Measurements from ENCODE around the gene ZNF474.

ZNF474 gene

DNA sequence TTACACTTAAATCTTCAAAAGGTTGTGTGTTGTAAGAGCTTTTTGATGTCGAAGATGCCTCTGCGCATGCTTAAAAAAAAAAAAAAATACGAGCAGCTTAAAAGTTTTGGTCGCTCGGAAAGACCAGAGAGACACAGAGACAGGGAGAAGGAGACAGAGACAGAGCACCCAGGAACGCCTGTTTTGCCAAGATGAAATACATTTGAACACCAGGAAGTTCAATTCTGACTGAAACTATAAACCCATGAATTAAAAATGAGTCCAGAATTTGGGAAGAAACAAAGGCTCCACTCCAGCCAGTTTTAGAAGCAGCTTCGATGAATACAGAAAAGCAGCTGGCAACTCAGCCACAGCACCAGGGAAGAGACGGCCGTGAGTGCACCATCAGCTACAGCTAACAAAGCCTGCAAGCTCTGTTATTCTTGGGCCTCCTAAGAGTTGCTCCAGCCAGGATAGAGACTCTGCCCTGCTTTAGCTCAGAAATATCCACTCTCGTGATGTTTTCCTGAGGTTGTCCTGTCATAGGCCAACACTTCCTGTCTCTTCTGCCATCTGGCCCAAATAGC, 2.5 kb upstream of the ZNF474 start:
- no peak for DNase-seq
- Histone ChIP-seq H3K27me3 (replicated peaks) (no peaks in the 10 kb centered on the region), H3K36me3 (replicated peaks) (no peaks in the 10 kb centered on the region), H3K4me3 (ENCODE audit: low read depth, low read length) (no peak overlapping the region), H3K27ac (peak overlapping the region; percentile 1)
- in situ Hi-C loops (cut with HindIII; ENCODE audit: low pct_ligation_motif_present, low sequenced_read_pairs): no loop called here
- TF ChIP-seq, protein P1, sequence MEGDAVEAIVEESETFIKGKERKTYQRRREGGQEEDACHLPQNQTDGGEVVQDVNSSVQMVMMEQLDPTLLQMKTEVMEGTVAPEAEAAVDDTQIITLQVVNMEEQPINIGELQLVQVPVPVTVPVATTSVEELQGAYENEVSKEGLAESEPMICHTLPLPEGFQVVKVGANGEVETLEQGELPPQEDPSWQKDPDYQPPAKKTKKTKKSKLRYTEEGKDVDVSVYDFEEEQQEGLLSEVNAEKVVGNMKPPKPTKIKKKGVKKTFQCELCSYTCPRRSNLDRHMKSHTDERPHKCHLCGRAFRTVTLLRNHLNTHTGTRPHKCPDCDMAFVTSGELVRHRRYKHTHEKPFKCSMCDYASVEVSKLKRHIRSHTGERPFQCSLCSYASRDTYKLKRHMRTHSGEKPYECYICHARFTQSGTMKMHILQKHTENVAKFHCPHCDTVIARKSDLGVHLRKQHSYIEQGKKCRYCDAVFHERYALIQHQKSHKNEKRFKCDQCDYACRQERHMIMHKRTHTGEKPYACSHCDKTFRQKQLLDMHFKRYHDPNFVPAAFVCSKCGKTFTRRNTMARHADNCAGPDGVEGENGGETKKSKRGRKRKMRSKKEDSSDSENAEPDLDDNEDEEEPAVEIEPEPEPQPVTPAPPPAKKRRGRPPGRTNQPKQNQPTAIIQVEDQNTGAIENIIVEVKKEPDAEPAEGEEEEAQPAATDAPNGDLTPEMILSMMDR (IDR thresholded peaks at IDR 0.05; ENCODE audit: low read depth, low read length, missing control alignments): no peak

DNA sequence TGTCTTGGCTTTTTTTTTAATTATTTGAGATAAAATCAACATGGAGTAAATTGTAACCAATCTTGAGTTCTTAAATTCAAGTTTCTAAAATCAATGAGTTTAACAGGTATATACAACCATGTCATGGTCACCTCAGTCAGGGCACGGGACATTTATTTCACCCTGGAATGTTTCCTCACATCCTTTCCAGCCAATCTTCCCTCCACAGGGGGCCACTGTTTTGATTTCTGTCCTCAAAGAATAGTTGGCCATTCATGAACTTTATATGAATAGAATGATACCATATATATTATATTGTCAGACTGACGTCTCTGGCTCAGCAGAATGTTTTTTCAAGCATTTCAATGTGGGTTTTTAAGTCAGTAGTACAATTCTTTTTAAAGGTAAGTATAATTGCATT, 806 bp downstream of the ZNF474 start:
- H3K4me3 ChIP-seq (ENCODE audit: low read depth, low read length): no peak overlapping the region
- peak; percentile 69 for DNase-seq
- peak overlapping the region; percentile 95 for H3K27ac ChIP-seq
- in situ Hi-C loops (cut with HindIII; ENCODE audit: low pct_ligation_motif_present, low sequenced_read_pairs): no loop called here
- TF ChIP-seq, protein P1 (IDR thresholded peaks at IDR 0.05; ENCODE audit: low read depth, low read length, missing control alignments): peak; percentile 28
- H3K27me3 ChIP-seq (replicated peaks): no peaks in the 10 kb centered on the region
- H3K36me3 ChIP-seq (replicated peaks): no peaks in the 10 kb centered on the region

DNA sequence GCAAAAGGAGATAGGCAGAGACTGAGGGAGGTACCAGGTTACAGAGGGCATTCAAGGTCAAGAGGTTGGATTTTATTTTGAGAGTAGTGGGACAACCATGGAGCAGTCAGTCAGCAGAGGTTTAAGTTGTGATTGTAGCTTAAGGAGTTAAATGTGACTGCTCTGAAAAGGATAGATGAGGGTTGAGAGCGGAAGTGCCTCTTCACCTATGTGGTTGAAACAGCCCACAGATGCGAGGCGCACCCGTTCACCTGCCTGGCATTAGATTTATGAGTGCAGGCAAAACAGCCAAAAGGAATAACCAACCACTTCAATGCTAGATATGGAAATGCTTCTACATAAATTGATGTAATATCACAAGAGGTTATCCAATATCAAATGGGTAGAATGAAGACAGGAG, 8.4 kb downstream of the ZNF474 start:
- TF ChIP-seq, protein P1 (IDR thresholded peaks at IDR 0.05; ENCODE audit: low read depth, low read length, missing control alignments): no peak
- in situ Hi-C loops (cut with HindIII; ENCODE audit: low pct_ligation_motif_present, low sequenced_read_pairs): no loop called here
- Histone ChIP-seq H3K27ac (no peak overlapping the region), H3K36me3 (replicated peaks) (no peaks in the 10 kb centered on the region), H3K4me3 (ENCODE audit: low read depth, low read length) (no peak overlapping the region), H3K27me3 (replicated peaks) (no peaks in the 10 kb centered on the region)
- DNase-seq: no peak

DNA sequence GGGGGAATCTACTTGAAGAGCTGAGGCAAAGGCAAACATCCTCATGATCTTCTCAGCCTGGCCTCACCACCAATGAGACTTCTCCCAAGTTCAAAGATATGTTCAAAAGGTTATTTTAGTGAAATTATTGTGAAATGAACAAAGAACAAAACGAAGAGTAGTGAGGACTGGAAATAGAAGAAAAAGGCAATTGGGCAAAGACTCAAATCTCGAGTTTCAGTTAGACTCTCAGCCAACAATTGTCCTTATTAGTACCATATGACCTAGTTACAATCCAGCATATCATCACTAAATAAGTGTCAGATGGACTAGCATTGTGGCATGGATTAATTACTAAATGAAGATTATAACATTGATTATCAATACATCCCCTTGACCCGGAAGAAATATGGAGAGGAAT, 9.0 kb downstream of the ZNF474 start:
- Histone ChIP-seq H3K27ac (no peak overlapping the region), H3K4me3 (ENCODE audit: low read depth, low read length) (no peak overlapping the region), H3K27me3 (replicated peaks) (no peaks in the 10 kb centered on the region), H3K36me3 (replicated peaks) (no peaks in the 10 kb centered on the region)
- DNase-seq: no peak
- in situ Hi-C loops (cut with HindIII; ENCODE audit: low pct_ligation_motif_present, low sequenced_read_pairs): no loop called here
- TF ChIP-seq, protein P1 (IDR thresholded peaks at IDR 0.05; ENCODE audit: low read depth, low read length, missing control alignments): no peak

DNA sequence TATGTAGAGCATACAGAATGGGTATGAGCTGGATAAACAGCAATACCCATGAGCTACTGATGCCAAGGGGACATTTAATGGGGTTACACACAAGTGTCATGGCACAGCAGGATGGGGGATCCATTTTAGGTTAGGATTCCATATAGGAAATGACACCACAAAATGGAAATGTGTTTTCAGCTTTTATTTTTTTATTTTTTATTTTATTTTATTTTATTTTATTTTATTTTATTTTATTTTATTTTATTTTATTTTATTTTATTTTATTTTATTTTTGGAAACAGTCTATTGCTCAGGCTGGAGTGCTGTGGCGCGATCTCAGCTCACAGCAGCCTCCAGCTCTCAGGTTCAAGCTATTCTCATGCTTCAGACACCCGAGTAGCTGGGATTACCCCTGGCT, 11.6 kb downstream of the ZNF474 start:
- no peak overlapping the region for H3K27ac ChIP-seq
- H3K4me3 ChIP-seq (ENCODE audit: low read depth, low read length): no peak overlapping the region
- TF ChIP-seq, protein P1 (IDR thresholded peaks at IDR 0.05; ENCODE audit: low read depth, low read length, missing control alignments): no peak
- in situ Hi-C loops (cut with HindIII; ENCODE audit: low pct_ligation_motif_present, low sequenced_read_pairs): no loop called here
- H3K36me3 ChIP-seq (replicated peaks): no peaks in the 10 kb centered on the region
- H3K27me3 ChIP-seq (replicated peaks): no peaks in the 10 kb centered on the region
- no peak for DNase-seq

DNA sequence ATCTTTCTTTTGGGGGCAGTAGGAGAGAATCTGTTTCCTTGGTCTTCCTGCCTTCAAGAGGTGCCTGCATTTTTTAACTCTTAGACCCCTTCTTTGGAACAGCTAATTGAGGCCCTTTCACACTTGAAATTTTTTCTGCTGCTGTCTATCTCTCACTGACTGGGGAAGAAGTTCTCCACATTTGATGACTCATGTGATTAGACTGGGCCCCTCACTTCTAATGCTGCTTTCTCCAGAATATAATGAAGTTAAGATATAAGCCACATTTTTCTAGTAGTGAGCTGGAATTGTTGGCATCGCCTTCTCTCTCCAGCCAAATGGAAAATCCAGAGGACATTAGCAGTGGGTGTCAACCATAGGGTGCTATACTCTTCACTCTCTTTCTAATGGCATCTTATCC, 12.4 kb downstream of the ZNF474 start:
- H3K4me3 ChIP-seq (ENCODE audit: low read depth, low read length): no peak overlapping the region
- no peaks in the 10 kb centered on the region for H3K36me3 ChIP-seq (replicated peaks)
- no peaks in the 10 kb centered on the region for H3K27me3 ChIP-seq (replicated peaks)
- in situ Hi-C loops (cut with HindIII; ENCODE audit: low pct_ligation_motif_present, low sequenced_read_pairs): no loop called here
- peak overlapping the region; percentile 92 for H3K27ac ChIP-seq
- no peak for DNase-seq
- TF ChIP-seq, protein P1 (IDR thresholded peaks at IDR 0.05; ENCODE audit: low read depth, low read length, missing control alignments): no peak
